ENCODE measurements around the gene HYKK. TPM values are rescaled to one million over a fixed set of nuclear protein-coding genes. Genes with fewer than 3 reads are reported as not detected.
"Not testable (repeated sequence)": the region's sequence is repeated elsewhere in the genome, so short reads cannot be mapped to it uniquely, and the experiment has no call there.

The HYKK gene, protein sequence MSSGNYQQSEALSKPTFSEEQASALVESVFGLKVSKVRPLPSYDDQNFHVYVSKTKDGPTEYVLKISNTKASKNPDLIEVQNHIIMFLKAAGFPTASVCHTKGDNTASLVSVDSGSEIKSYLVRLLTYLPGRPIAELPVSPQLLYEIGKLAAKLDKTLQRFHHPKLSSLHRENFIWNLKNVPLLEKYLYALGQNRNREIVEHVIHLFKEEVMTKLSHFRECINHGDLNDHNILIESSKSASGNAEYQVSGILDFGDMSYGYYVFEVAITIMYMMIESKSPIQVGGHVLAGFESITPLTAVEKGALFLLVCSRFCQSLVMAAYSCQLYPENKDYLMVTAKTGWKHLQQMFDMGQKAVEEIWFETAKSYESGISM
- 4.4 TPM for total RNA-seq
- long read RNA-seq: 0 reads

DNA sequence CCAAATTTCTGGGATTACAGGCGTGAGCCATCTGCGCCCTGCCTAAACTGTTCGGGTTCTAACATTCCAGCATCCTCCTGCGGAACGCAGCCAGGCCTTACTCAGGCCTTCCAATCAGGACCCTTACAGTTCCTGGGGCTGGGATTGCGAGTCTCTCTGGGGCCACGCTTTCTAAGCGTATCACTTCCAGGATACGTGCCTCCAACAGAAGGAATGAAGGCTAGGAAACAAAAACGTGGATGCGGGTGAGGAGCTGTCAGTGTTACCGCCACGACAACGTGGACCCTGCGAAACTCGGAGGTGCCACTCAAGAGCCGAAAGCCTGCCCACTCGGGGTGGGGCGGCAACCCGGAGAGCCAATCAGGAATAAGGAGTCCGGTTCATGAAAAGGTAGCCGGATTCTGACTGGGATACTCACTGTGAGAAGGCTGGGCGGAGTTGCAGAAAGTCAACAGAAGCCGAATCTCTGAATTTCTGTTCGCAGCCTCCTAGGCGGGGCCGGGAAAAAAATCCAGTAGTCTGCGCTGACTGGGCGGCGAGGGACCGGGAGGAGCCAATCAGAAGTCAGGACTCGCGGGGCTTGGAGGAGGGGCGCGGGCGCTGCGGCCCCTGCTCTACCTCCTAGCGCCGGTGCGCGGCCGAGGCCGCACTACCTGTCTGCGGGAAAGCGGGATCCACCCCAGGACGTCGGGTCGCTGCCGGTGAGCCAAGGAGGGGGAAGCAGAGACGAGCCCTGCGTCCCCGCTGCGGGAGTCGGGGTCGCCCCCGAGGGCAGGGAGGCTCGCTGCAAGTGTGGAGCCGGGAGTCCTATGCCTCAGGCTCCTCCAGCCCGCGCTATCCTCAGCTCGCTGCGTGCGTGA lies at the start of gene HYKK:
Gene HYKK, plus strand, starts transcription at position 607 of the 860 bp plus-strand sequence. CDS start 5,512 bp downstream, outside the sequence.
- intact Hi-C loops (cut with DNase I): loop anchor here (5.0 kb wide), 1 partner anchor 35 kb away; the partner anchor contains the start of gene PSMA4
- DNase-seq (ENCODE audit: missing footprints) (peak; percentile 92), ATAC-seq (peak; percentile 98)

DNA sequence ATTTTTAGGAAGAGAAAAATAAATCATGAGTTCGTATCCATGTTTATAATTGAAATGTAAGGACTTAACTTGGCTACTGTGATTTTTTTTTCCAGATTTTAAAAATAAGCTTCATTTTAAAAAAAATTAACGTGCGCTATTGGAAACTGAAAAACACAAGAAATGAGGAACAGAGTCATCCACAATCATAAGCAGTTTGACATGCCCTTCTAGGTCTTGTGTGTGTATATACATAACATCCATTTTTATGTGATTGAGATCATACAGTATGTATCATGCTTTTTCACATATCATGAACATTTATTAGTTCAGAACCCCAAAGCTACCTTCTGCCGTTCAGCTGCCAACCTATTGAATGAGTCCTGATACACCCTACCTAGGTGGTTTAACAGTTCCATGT lies 46.6 kb upstream of the HYKK start:
- no peak for ATAC-seq
- DNase-seq (ENCODE audit: missing footprints): no peak
- intact Hi-C loops (cut with DNase I): no loop called here

DNA sequence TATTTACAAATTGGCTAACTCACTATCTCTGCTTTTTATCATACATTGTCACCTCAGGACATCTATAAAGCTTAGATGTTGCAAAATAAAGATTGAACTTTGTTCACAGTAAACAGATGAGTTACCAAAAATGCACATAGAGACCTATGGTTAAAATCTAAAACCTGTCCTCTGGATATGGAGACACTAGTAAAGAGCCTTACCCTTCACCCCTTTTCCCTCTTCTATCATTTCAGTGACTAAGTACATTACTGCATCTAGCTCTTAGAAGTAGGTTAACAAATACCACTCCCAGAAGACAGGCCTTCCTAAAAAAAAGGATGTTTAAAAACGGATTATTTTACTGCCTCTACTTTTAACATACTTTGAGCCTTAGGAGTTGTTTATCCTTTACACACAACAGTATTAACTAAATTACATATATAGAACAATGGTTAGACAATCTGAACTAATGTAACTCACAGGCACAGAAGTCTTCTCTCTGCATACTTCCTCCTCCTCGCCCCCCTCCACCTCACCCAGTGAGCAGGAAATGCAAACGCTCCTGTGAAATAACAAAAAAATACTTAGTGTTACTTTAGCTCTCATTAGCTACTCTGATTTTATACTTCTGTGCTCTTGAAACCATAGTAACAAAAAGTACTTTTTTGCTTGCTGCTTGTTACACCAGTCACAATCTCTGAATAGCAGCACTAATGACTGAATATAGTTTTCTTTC lies 46.0 kb upstream of the HYKK start:
- DNase-seq (ENCODE audit: missing footprints) (no peak), ATAC-seq (no peak)
- intact Hi-C loops (cut with DNase I): no loop called here

DNA sequence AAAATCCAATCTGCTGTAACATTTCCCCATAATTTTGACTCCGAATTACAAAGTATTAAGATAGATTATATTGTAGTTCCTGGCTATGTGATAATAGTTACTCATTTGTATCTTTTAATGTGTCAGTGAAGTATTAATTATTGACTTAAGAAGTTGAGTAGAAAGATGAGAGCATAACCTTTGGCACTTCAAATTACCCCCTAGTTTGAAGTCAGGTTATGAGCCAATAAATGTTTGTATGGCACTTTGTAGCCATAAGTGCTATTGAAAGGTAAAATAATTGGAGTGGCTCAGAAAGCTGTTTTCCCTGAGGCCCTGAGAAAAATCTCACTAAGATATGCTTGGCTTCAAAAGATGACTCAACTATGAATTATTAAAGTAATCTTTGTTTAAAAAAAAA lies 38.3 kb upstream of the HYKK start:
- no peak for ATAC-seq

DNA sequence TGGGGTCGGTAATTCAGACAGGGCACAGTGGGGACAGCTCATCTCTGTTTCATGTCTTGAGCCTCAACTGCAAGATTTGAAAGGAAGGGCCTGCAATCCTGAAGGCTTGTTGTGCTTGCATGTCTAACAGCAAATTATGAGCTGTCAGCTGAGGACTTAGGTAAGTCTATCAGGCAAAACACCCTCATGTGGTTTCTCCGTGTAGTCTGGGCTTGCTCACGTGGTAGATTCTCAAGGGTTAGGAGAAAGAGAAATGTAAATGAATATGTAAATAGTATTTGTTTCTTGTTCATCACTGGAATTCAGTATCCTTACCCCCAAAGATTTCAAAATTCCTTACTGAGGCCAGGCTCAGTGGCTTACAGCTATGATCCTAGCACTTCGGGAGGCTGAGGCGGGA lies 30.1 kb upstream of the HYKK start:
- no peak for ATAC-seq
- intact Hi-C loops (cut with DNase I): no loop called here
- DNase-seq (ENCODE audit: missing footprints): no peak

More for the DNA sequence above, 38.3 kb upstream of the HYKK start:
- intact Hi-C loops (cut with DNase I): no loop called here
- DNase-seq (ENCODE audit: missing footprints): no peak

DNA sequence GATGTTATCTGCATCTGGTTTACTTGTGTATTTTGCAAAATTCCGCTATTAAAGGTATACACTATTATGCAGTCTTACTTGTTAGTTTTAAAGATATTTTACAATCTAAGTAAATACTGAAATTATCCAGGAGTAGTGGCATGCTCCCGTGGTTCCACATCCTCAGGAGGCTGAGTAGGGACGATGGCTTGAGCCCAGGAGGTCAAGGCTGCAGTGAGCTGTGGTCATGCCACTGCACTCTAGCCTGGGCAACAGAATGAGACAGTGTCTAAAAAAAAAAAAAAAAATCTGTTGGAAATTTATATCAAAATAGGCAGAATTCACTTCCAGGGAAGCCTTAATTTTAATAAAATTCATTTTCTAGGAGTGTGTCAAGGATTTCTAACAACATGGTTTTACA lies 27.7 kb upstream of the HYKK start:
- ATAC-seq: no peak
- intact Hi-C loops (cut with DNase I): loop anchor here (5.0 kb wide), 1 partner anchor 172 kb away; no protein-coding TSS in a partner anchor
- no peak for DNase-seq (ENCODE audit: missing footprints)

DNA sequence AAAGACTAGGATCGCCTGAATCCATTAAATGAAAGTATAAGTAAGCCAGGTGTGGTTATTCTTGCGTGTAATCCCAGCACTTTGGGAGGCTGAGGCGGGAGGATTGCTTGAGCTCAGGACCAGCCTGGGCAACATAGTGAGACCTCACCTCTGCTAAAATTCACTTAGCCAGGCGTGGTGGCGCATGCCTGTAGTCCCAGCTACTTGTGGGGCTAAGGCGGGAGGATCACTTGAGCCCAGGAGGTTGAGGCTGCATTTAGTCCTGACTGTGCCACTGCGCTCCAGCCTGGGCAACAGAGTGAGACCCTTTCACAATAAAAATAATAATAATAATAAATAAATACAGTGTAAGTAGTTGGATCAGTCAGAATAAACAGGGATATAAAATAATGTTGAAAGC lies 25.5 kb upstream of the HYKK start:
- DNase-seq (ENCODE audit: missing footprints): no peak
- intact Hi-C loops (cut with DNase I): loop anchor here (5.0 kb wide), 1 partner anchor 175 kb away; no protein-coding TSS in a partner anchor

DNA sequence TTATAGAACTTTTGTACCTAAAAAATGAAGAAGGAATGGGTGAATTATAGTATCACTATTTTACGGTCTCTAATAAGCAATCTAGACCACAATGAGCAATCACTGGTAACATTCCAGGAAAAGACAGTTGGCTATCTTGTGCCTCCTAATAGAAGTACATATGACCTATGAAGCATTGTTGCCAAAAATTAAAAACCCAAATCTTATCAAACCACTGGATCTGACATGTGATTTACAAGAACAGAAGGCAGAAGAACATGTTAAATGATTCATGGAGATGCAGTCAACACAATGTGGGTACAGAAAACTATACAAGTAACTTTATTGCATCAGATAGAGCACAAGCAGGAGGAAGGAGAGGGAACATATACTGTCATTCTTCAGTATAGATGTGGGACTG lies 14.5 kb upstream of the HYKK start:
- intact Hi-C loops (cut with DNase I): no loop called here

More for the DNA sequence above, 25.5 kb upstream of the HYKK start:
- ATAC-seq: no peak

DNA sequence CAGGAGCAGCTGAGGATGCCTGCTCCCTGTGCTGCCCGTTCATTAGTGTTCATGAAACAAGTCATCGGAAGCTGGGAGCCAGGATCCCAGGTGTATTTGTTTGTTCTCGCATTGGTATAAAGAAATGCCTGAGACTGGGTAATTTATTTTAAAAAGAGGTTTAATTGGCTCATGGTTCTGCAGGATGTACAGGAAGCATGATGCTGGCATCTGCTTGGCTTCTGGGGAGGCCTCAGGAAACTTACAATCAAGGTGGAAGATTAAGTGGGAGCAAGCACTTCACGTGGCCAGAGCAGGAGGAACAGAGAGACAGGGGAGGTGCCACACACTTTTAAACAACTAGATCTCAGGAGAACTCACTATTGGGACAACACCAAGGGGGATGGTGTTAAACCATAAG lies 5.5 kb upstream of the HYKK start:
- intact Hi-C loops (cut with DNase I): no loop called here
- no peak for DNase-seq (ENCODE audit: missing footprints)
- ATAC-seq: no peak

More for the DNA sequence above, 14.5 kb upstream of the HYKK start:
- ATAC-seq: no peak
- no peak for DNase-seq (ENCODE audit: missing footprints)

DNA sequence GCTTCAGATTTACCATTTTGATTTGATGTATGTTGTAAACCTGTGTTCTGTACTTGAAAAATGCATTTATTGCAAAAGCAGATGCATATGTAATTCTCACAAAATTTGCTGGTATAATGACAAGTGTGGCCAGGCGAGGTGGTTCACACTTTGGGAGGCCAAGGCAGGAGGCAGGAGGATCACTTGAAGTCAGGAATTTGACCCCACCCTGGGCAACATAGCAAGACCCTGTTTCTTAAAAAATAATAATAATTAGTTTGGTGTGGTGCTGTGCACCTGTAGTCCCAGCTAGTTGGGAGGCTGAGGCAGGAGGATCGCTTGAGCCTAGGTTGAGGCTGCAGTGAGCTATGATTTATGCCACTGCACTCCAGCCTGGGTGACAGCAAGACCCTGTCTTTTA lies 4.7 kb upstream of the HYKK start:
- intact Hi-C loops (cut with DNase I): no loop called here
- ATAC-seq (no peak), DNase-seq (ENCODE audit: missing footprints) (no peak)

DNA sequence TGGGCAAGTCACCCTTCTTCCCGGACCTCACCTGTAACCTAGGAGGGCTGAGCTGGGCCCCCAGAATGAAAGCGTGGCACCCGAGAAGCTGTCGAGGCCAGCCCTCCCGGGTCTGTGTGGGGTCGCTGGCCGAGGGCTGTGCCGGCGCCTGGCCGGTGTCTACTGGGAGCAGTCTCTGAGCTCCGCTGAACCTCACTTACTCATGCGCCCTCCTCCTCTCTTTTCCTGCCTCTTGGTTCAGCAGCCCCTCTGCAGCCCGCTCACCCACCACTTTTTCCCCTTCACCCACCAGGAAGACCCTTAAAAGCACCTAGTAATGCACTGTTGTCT lies 419 bp downstream of the HYKK start:
- ATAC-seq (peak; percentile 2), DNase-seq (ENCODE audit: missing footprints) (no peak)
- intact Hi-C loops (cut with DNase I): loop anchor here (5.0 kb wide), 1 partner anchor 35 kb away; the partner anchor contains the start of gene PSMA4

DNA sequence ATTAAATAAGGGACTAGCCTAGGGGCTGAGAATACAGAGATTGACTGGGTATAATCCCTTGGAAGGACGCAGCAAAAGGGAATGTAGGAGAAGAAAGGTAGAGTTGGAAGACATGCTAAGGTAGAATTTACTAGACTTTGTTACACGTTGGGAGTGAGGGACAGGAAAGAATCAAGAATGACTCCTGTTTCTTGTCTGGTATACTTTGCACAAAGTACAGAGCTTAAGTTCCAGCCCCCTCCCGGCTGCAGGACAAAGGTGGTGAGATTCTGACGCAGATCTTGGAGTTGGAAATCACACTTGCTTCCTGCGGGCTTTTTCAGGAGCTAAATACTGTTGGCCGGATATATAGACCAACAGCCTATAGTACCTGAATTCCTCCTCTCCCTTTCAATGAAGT lies 895 bp downstream of the HYKK start:
- DNase-seq (ENCODE audit: missing footprints): no peak
- ATAC-seq: no peak
- intact Hi-C loops (cut with DNase I): loop anchor here (5.0 kb wide), 1 partner anchor 34 kb away; the partner anchor contains the start of gene PSMA4

DNA sequence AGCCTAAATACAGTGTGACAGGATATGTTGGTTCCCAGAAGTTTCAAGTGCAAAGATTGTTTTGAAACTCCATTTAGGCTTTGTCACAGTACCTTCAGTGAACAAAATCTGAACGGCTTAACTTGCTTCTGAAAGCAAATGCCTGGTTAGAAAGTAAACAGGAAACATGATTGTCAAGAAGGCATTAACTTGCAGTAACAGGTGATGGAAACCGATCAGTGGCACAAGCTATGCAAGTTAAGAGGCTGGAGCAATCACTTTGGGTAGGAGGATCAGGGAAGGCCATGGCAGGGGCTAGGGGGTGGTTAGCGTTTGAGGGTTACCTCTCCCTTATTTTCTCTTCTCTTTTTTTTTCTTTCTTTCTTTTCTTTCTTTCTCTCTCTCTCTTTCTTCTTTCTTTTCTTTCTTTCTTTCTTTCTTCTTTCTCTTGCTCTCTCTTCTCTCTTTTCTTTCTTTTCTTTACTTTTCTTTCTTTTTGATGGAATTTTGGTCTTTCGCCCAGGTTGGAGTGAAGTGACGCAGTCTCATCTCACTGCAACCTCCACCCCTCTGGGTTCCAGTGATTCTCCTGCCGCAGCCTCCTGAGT lies 2.4 kb downstream of the HYKK start:
- DNase-seq (ENCODE audit: missing footprints) (no peak), ATAC-seq (no peak)
- intact Hi-C loops (cut with DNase I): loop anchor here (5.0 kb wide), 1 partner anchor 32 kb away; the partner anchor contains the start of gene PSMA4

DNA sequence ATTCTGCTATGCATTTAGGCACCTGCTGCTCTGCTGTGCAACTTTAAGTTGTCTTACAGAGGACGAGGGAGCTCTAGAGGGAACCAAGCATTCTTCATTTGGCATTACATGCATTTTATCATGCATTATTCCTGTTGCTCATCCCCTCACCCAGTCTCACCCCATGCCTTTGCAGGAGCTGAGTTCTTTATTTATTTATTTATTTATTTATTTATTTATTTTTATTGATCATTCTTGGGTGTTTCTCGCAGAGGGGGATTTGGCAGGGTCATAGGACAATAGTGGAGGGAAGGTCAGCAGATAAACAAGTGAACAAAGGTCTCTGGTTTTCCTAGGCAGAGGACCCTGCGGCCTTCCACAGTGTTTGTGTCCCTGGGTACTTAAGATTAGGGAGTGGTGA lies 12.7 kb downstream of the HYKK start:
- intact Hi-C loops (cut with DNase I); DNase-seq (ENCODE audit: missing footprints): not testable (repeated sequence)

DNA sequence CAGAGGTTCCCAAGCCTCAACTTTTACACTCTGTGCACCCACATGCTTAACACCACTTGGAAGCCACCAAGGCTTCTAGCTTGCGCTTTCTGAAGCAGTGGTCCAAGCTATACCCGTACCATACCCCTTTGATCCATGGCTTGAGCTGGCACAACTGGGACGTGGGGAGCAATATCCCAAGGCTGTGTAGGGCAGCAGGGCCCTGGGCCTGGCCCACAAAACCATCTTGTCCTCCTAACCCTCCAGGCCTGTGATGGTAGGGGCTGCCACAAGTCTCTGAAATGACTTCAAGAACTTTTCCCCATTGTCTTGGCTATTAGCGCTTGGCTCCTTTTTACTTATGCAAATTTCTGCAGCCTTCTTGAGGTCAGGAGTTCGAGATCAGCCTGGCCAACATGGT lies 16.9 kb downstream of the HYKK start:
- intact Hi-C loops (cut with DNase I): no loop called here
- DNase-seq (ENCODE audit: missing footprints) (no peak), ATAC-seq (no peak)

More for the DNA sequence above, 12.7 kb downstream of the HYKK start:
- ATAC-seq: not testable (repeated sequence)

DNA sequence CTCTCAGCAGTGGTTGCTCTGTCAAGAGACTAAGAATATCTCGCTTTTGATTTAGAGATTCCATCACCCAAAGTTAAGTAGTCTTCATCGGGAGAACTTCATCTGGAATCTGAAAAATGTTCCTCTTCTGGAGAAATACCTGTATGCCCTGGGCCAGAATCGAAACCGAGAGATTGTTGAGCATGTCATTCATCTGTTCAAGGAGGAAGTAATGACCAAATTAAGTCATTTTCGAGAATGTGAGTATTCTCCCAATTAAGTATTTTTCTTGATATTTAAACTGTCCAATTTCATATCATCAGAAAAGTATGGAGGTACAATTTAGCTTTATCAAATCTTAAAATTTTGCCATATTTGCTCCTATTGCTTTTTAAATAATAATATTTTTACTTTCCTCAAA lies 19.9 kb downstream of the HYKK start:
- intact Hi-C loops (cut with DNase I): no loop called here
- ATAC-seq (no peak), DNase-seq (ENCODE audit: missing footprints) (no peak)

DNA sequence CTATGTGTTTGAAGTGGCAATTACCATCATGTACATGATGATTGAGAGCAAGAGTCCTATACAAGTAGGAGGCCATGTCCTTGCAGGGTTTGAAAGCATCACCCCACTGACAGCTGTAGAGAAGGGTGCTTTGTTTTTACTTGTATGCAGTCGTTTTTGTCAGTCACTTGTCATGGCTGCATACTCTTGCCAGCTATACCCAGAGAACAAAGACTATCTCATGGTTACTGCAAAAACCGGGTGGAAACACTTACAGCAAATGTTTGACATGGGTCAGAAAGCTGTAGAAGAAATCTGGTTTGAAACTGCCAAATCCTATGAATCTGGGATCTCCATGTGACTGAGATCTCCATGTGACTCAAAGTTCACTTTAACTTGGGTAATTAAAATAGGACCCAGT lies 26.0 kb downstream of the HYKK start:
- intact Hi-C loops (cut with DNase I): no loop called here
- no peak for ATAC-seq
- no peak for DNase-seq (ENCODE audit: missing footprints)

DNA sequence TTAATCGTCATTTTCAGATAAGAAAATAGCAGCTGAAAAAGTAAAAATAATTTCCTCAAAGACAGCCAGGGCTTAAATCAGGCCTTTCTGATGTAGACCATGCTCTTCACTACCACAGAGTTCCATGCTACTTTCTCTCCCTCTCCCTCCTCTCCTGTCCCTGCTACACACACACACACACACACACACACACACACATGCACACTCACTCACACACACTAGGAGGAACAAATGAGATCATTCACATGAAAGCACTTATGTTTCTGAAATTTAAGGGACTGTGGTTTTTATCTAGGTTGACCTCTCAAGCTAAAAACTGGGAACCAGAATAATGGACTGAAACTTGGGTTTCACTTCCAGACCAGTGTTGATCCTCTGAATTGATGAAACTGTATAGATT lies 28.8 kb downstream of the HYKK start:
- ATAC-seq (no peak), DNase-seq (ENCODE audit: missing footprints) (no peak)
- intact Hi-C loops (cut with DNase I): no loop called here

Data from Right ventricle myocardium inferior (tissue), 1 donor.